H9 (cell line): ENCODE data around the gene PI4K2A. TPM values are rescaled to one million over a fixed set of nuclear protein-coding genes. Genes with fewer than 3 reads are reported as not detected.

Experiments used
- DNase-seq: peaks from one replicate; pipeline ENCODE4 v3.0.0-alpha.2; 2017
- H2AFZ ChIP-seq: one replicate; pipeline ENCODE4 v1.6.1; 2013; ENCODE audit warnings: mild to moderate bottlenecking, low read length, control low read depth, moderate library complexity
- H2AK5ac ChIP-seq: 2 replicates; pipeline ENCODE4 v1.6.1; 2013; ENCODE audit warnings: low read length, control low read depth, mixed read lengths; ENCODE audit not compliant: insufficient read length
- H2BK120ac ChIP-seq: one replicate; pipeline ENCODE4 v1.6.1; 2013; ENCODE audit warnings: low read depth, mild to moderate bottlenecking, low read length, control low read depth, inconsistent platforms; ENCODE audit not compliant: poor library complexity, severe bottlenecking
- H2BK12ac ChIP-seq: 2 replicates; pipeline ENCODE4 v1.6.1; 2013; ENCODE audit warnings: low read length, control low read depth, mixed read lengths, low read depth; ENCODE audit not compliant: insufficient read length
- H2BK15ac ChIP-seq: 2 replicates; pipeline ENCODE4 v1.6.1; 2013; ENCODE audit warnings: low read depth, low read length, control low read depth
- H2BK20ac ChIP-seq: one replicate; pipeline ENCODE4 v1.6.1; 2013; ENCODE audit warnings: low read depth, mild to moderate bottlenecking, low read length, control low read depth, inconsistent platforms; ENCODE audit not compliant: poor library complexity, severe bottlenecking
- H2BK5ac ChIP-seq: 2 replicates; pipeline ENCODE4 v1.6.1; 2013; ENCODE audit warnings: low read length, control low read depth, mixed read lengths; ENCODE audit not compliant: insufficient read length
- H3K14ac ChIP-seq: 2 replicates; pipeline ENCODE4 v1.6.1; 2013; ENCODE audit warnings: low read length, control low read depth; ENCODE audit not compliant: insufficient read depth
- H3K18ac ChIP-seq: 2 replicates; pipeline ENCODE4 v1.6.1; 2013; ENCODE audit warnings: low read depth, mild to moderate bottlenecking, mixed read lengths, low read length, control low read depth; ENCODE audit not compliant: insufficient read length
- H3K23ac ChIP-seq: 2 replicates; pipeline ENCODE4 v1.6.1; 2013; ENCODE audit warnings: low read length, control low read depth, mixed read lengths, low read depth; ENCODE audit not compliant: insufficient read length
- H3K23me2 ChIP-seq: 2 replicates; pipeline ENCODE4 v1.6.1; 2013; ENCODE audit warnings: low read depth, mild to moderate bottlenecking, mixed read lengths, low read length, control low read depth; ENCODE audit not compliant: insufficient read length, poor library complexity, severe bottlenecking
- H3K27ac ChIP-seq: 2 replicates; pipeline ENCODE4 v1.5.1; 2013; ENCODE audit warnings: low read length, control low read depth, mixed read lengths, low read depth; ENCODE audit not compliant: insufficient read length
- H3K27me3 ChIP-seq: 2 replicates; pipeline ENCODE4 v1.6.1; 2013; ENCODE audit warnings: low read length, control low read depth, inconsistent platforms; ENCODE audit not compliant: insufficient read depth
- H3K4ac ChIP-seq: 2 replicates; pipeline ENCODE4 v1.6.1; 2013; ENCODE audit warnings: low read depth, mild to moderate bottlenecking, control low read depth, inconsistent platforms, low read length, moderate library complexity
- H3K4me1 ChIP-seq: 2 replicates; pipeline ENCODE4 v1.6.1; 2013; ENCODE audit warnings: low read length, control low read depth, inconsistent platforms; ENCODE audit not compliant: insufficient read depth
- H3K4me2 ChIP-seq: 2 replicates; pipeline ENCODE4 v1.6.1; 2013; ENCODE audit warnings: low read length, control low read depth, mixed read lengths; ENCODE audit not compliant: insufficient read length, insufficient read depth
- H3K56ac ChIP-seq: 2 replicates; pipeline ENCODE4 v1.6.1; 2013; ENCODE audit warnings: low read depth, mild to moderate bottlenecking, mixed read lengths, low read length, control low read depth; ENCODE audit not compliant: insufficient read length
- H3K79me1 ChIP-seq: 2 replicates; pipeline ENCODE4 v1.6.1; 2013; ENCODE audit warnings: low read depth, mild to moderate bottlenecking, moderate library complexity, low read length, control low read depth, inconsistent platforms; ENCODE audit not compliant: insufficient read depth, poor library complexity, severe bottlenecking
- H3K79me2 ChIP-seq: 2 replicates; pipeline ENCODE4 v1.6.1; 2013; ENCODE audit warnings: low read length, control low read depth, inconsistent platforms; ENCODE audit not compliant: insufficient read depth
- H3K9ac ChIP-seq: 2 replicates; pipeline ENCODE4 v1.6.1; 2013; ENCODE audit warnings: low read length, control low read depth, mixed read lengths; ENCODE audit not compliant: insufficient read length; ENCODE audit errors: extremely low read depth
- H3K9me3 ChIP-seq: one replicate; pipeline ENCODE4 v1.6.1; 2013; ENCODE audit warnings: low read depth, low read length, inconsistent platforms; ENCODE audit not compliant: control insufficient read depth
- H3T11ph ChIP-seq: one replicate; pipeline ENCODE4 v1.6.1; 2013; ENCODE audit warnings: mild to moderate bottlenecking, low read length, control low read depth, inconsistent platforms
- H4K20me1 ChIP-seq: one replicate; pipeline ENCODE4 v1.6.1; 2013; ENCODE audit not compliant: control insufficient read depth, insufficient read length, insufficient read depth
- H4K5ac ChIP-seq: 2 replicates; pipeline ENCODE4 v1.6.1; 2013; ENCODE audit warnings: low read depth, mild to moderate bottlenecking, mixed read lengths, low read length, control low read depth; ENCODE audit not compliant: insufficient read length
- H4K8ac ChIP-seq: replicated peaks from 2 replicates; pipeline ENCODE4 v1.6.1; 2013; ENCODE audit warnings: low read length, control low read depth, mixed read lengths, low read depth; ENCODE audit not compliant: insufficient read length
- H4K91ac ChIP-seq: 2 replicates; pipeline ENCODE4 v1.6.1; 2013; ENCODE audit warnings: low read depth, mild to moderate bottlenecking, moderate library complexity, mixed read lengths, low read length, control low read depth; ENCODE audit not compliant: insufficient read length
- H3K27ac Mint-ChIP-seq, 3 experiments: 2 replicates in 2 of 3; 3 replicates in 1 of 3; pipeline ENCODE4 v1.8.0; 2020 to 2021; ENCODE audit warnings: mixed read lengths in 3 of 3, mild to moderate bottlenecking in 1 of 3, moderate library complexity in 1 of 3
- H3K27me3 Mint-ChIP-seq: 2 replicates; pipeline ENCODE4 v1.8.0; 2021; ENCODE audit warnings: low read depth, mild to moderate bottlenecking, moderate library complexity, mixed read lengths
- H3K36me3 Mint-ChIP-seq, 3 experiments: 2 replicates in 2 of 3; 3 replicates in 1 of 3; pipeline ENCODE4 v1.8.0; 2020 to 2021; ENCODE audit warnings: low read depth in 3 of 3, mixed read lengths in 3 of 3; ENCODE audit not compliant: insufficient read depth in 1 of 3
- H3K4me1 Mint-ChIP-seq, 2 experiments: 2 replicates each; pipeline ENCODE4 v1.8.0; 2020; ENCODE audit warnings: mixed read lengths in 2 of 2
- H3K4me3 Mint-ChIP-seq, 2 experiments: 2 replicates in 1 of 2; 3 replicates in 1 of 2; pipeline ENCODE4 v1.8.0; 2020 to 2021; ENCODE audit warnings: mild to moderate bottlenecking in 2 of 2, mixed read lengths in 2 of 2, moderate library complexity in 1 of 2
- H3K9me3 Mint-ChIP-seq, 2 experiments: 2 replicates in 1 of 2; 3 replicates in 1 of 2; pipeline ENCODE4 v1.8.0; 2020; ENCODE audit warnings: mild to moderate bottlenecking in 2 of 2, mixed read lengths in 2 of 2, moderate library complexity in 1 of 2
- CTCF ChIP-seq: fragments of 200-600 bp; sonication (generic); conservative IDR thresholded peaks from 3 replicates; pipeline ENCODE4 v1.8.0; 2021; ENCODE audit warnings: antibody characterized with exemption, mild to moderate bottlenecking
- WGBS: extraction: QIAGEN DNeasy Blood & Tissue Kit; methylation state at CpG from one replicate; pipeline ENCODE4 v1.1.7; 2013; ENCODE audit warnings: missing lambda C conversion rate, low lambda C conversion rate, mixed read lengths; ENCODE audit not compliant: insufficient read length; ENCODE audit errors: extremely low coverage; 5-methylcytosine and 5-hydroxymethylcytosine counted together
- total RNA-seq: library from RNA; stranded (reverse); gene quantifications from 2 replicates; pipeline ENCODE4 v1.2.1, GENCODE V29; 2021

Gene PI4K2A
- total RNA-seq, 1 experiment from 2014 or later: 30.9 TPM

GRCh38 chr10:97667463-97667862 is 27.0 kb downstream of the PI4K2A start:
- H3K27me3 ChIP-seq: no peaks in the 10 kb centered on the region
- H3K4me3 Mint-ChIP-seq: no peak overlapping the region
- H4K91ac ChIP-seq: no peak overlapping the region
- no peak overlapping the region for H4K5ac ChIP-seq
- no peak overlapping the region for H4K8ac ChIP-seq
- no peak overlapping the region for H3K18ac ChIP-seq
- H3K36me3 Mint-ChIP-seq: peaks cover 19 to 80% (median 59%) of the 10 kb centered on the region in 3 experiments; a peak in 6 of 7 replicates
- H2BK20ac ChIP-seq: no peak overlapping the region
- no peak overlapping the region for H3K56ac ChIP-seq
- H2AK5ac ChIP-seq: no peak overlapping the region
- H3K27ac ChIP-seq: no peak overlapping the region
- H3K23me2 ChIP-seq: no peaks in the 10 kb centered on the region
- H3K9me3 Mint-ChIP-seq: no peaks in the 10 kb centered on the region
- no peak overlapping the region for H2BK12ac ChIP-seq
- H3K9ac ChIP-seq: no peak overlapping the region
- no peaks in the 10 kb centered on the region for H3K27me3 Mint-ChIP-seq
- H3K79me1 ChIP-seq: no peaks in the 10 kb centered on the region
- H3K27ac Mint-ChIP-seq: no peak overlapping the region
- DNase-seq: no peak
- H3K4me1 ChIP-seq: no peaks in the 10 kb centered on the region
- no peaks in the 10 kb centered on the region for H3K79me2 ChIP-seq
- no peak for TF ChIP-seq CTCF
- H3K4me2 ChIP-seq: no peak overlapping the region
- H3K4me1 Mint-ChIP-seq: no peaks in the 10 kb centered on the region
- no peak overlapping the region for H2AFZ ChIP-seq
- H3K9me3 ChIP-seq: no peaks in the 10 kb centered on the region
- no peak overlapping the region for H3K23ac ChIP-seq
- H3K14ac ChIP-seq: no peak overlapping the region
- H2BK5ac ChIP-seq: no peak overlapping the region
- no peaks in the 10 kb centered on the region for H4K20me1 ChIP-seq
- H2BK15ac ChIP-seq: no peak overlapping the region
- H3T11ph ChIP-seq: no peak overlapping the region
- H3K4ac ChIP-seq: no peak overlapping the region
- H2BK120ac ChIP-seq: no peak overlapping the region
- no CpG with 5 or more reads among the region's 6 CpGs for WGBS
